GM12878 (cell line): ENCODE data around the gene SLC25A48. TPM values are rescaled to one million over a fixed set of nuclear protein-coding genes. Genes with fewer than 3 reads are reported as not detected.

ENCODE experiments used
- ATAC-seq: fragments of 200-7000 bp; cut with Tn5 transposase; 3 replicates; pipeline ENCODE4 v1.9.1; 2020; ENCODE audit warnings: mild to moderate bottlenecking, moderate library complexity
- BruUV-seq: library from RNA; stranded (reverse); fragments of 400-500 nt; replicated peaks from 2 replicates; lab custom pipeline; 2021; lab: Mats Ljungman, UMichigan
- CTCF ChIA-PET: fragments of 300-600 bp; sonication (Branson Sonifier 250); formaldehyde crosslinking; extraction: SDS; loops from one replicate; lab custom pipeline; 2021; ENCODE audit warnings: inconsistent platforms; lab: Yijun Ruan, JAX
- POLR2A ChIA-PET: fragments of 350-600 bp; formaldehyde crosslinking; extraction: SDS; loops from one replicate; lab custom pipeline; 2021; ENCODE audit warnings: inconsistent platforms; lab: Charles Lee
- RAD21 ChIA-PET: fragments of 300-600 bp; sonication (Branson Sonifier 250); formaldehyde crosslinking; loops from one replicate; lab custom pipeline; 2023; ENCODE audit warnings: antibody characterized with exemption; ENCODE audit not compliant: unreplicated experiment; lab: Charles Lee
- SMC1A ChIA-PET: fragments of 300-600 bp; sonication (Branson Sonifier 250); formaldehyde crosslinking; loops from one replicate; lab custom pipeline; 2023; ENCODE audit not compliant: unreplicated experiment, uncharacterized antibody; lab: Charles Lee
- DNase-seq: peaks from one replicate; pipeline ENCODE4 v3.0.0-alpha.2; 2011; ENCODE audit warnings: low read depth, low spot score
- FAIRE-seq: peaks from 3 replicates; lab custom pipeline; 2011; peaks lifted over from hg19 to GRCh38; lab: Jason Lieb, UNC
- H2AFZ ChIP-seq: 2 replicates; pipeline ENCODE4 v1.6.0; 2011; ENCODE audit warnings: low read depth, low read length, control low read depth; ENCODE audit not compliant: control insufficient read depth
- H3K27ac ChIP-seq: 2 replicates; pipeline ENCODE4 v1.5.1; 2011; ENCODE audit warnings: control low read depth; ENCODE audit not compliant: control insufficient read depth, insufficient read depth
- H3K27me3 ChIP-seq, 2 experiments: replicated peaks in 1 of 2; 2 replicates each; pipeline versions ENCODE4 v1.6.0 to v1.6.1; 2011; ENCODE audit warnings: low read length in 1 of 2; ENCODE audit not compliant: control insufficient read depth in 2 of 2, insufficient read depth in 2 of 2
- H3K36me3 ChIP-seq, 2 experiments: 2 replicates each; pipeline ENCODE4 v1.5.1; 2011; ENCODE audit warnings: low read length in 1 of 2; ENCODE audit not compliant: control insufficient read depth in 2 of 2, insufficient read depth in 2 of 2
- H3K4me1 ChIP-seq: 2 replicates; pipeline ENCODE4 v1.6.1; 2011; ENCODE audit warnings: mild to moderate bottlenecking, low read length, moderate library complexity, mixed read lengths; ENCODE audit not compliant: control insufficient read depth, insufficient read depth
- H3K4me2 ChIP-seq: 2 replicates; pipeline ENCODE4 v1.6.0; 2011; ENCODE audit warnings: control low read depth; ENCODE audit not compliant: control insufficient read depth, insufficient read depth
- H3K4me3 ChIP-seq: fragments of 200-600 bp; sonication (generic); 2 replicates; pipeline ENCODE4 v1.5.1; 2016
- H3K79me2 ChIP-seq: 2 replicates; pipeline ENCODE4 v1.6.0; 2011; ENCODE audit warnings: low read length; ENCODE audit not compliant: control insufficient read depth, insufficient read depth
- H3K9ac ChIP-seq: 2 replicates; pipeline ENCODE4 v1.8.0; 2011; ENCODE audit warnings: low read length, control low read depth, mixed read lengths; ENCODE audit not compliant: control insufficient read depth, insufficient read depth
- H3K9me3 ChIP-seq: replicated peaks from 3 replicates; pipeline ENCODE4 v1.5.1; 2011; ENCODE audit warnings: mild to moderate bottlenecking, low read length; ENCODE audit not compliant: control insufficient read depth, insufficient read depth
- H4K20me1 ChIP-seq: 2 replicates; pipeline ENCODE4 v1.6.0; 2011; ENCODE audit not compliant: control insufficient read depth, insufficient read depth
- BACH1 ChIP-seq: fragments of 450-650 bp; IDR thresholded peaks from 2 replicates; pipeline ENCODE4 v1.6.1; 2017; ENCODE audit warnings: mild to moderate bottlenecking, borderline replicate concordance
- BMI1 ChIP-seq: fragments of 450-650 bp; IDR thresholded peaks from 2 replicates; pipeline ENCODE4 v1.6.1; 2016; ENCODE audit warnings: mild to moderate bottlenecking, moderate library complexity, borderline replicate concordance
- CBX3 ChIP-seq: fragments of 200-600 bp; sonication (generic); IDR thresholded peaks from 2 replicates; pipeline ENCODE4 v1.6.1; 2016; ENCODE audit warnings: low read depth, borderline replicate concordance
- CREM ChIP-seq: IDR thresholded peaks from 2 replicates; pipeline ENCODE4 v1.6.1; 2014; ENCODE audit warnings: antibody characterized with exemption, low read depth
- EZH2 ChIP-seq: IDR thresholded peaks from 2 replicates; pipeline ENCODE4 v1.6.1; 2012; ENCODE audit warnings: low read depth, mild to moderate bottlenecking, control low read depth, inconsistent platforms, low read length, borderline replicate concordance; ENCODE audit not compliant: control insufficient read depth
- HDAC2 ChIP-seq: fragments of 200-600 bp; sonication (generic); IDR thresholded peaks from 2 replicates; pipeline ENCODE4 v1.6.1; 2017
- KDM1A ChIP-seq: fragments of 200-600 bp; sonication (generic); IDR thresholded peaks from 2 replicates; pipeline ENCODE4 v1.6.1; 2016; ENCODE audit warnings: borderline replicate concordance
- PAX5 ChIP-seq: IDR thresholded peaks from 2 replicates; pipeline ENCODE4 v1.6.1; 2011; ENCODE audit warnings: low read depth, low read length, borderline replicate concordance
- POLR2AphosphoS5 ChIP-seq: IDR thresholded peaks from 2 replicates; pipeline ENCODE4 v1.6.1; 2011; ENCODE audit warnings: mild to moderate bottlenecking, low read length, inconsistent platforms
- RAD21 ChIP-seq: IDR thresholded peaks from 2 replicates; pipeline ENCODE4 v1.6.1; 2011; ENCODE audit warnings: mild to moderate bottlenecking, low read depth, low read length, moderate library complexity; ENCODE audit not compliant: insufficient read depth
- RB1 ChIP-seq: fragments of 450-650 bp; formaldehyde crosslinking; IDR thresholded peaks from 2 replicates; pipeline ENCODE4 v1.6.1; 2017; ENCODE audit warnings: mild to moderate bottlenecking, borderline replicate concordance
- RUNX3 ChIP-seq: IDR thresholded peaks from 2 replicates; pipeline ENCODE4 v1.6.1; 2012; ENCODE audit warnings: low read length, inconsistent platforms
- SKIL ChIP-seq: fragments of 450-650 bp; IDR thresholded peaks from 2 replicates; pipeline ENCODE4 v1.6.1; 2017; ENCODE audit warnings: mild to moderate bottlenecking, low read depth, inconsistent platforms; ENCODE audit not compliant: poor library complexity, severe bottlenecking
- SREBF2 ChIP-seq: IDR thresholded peaks from 2 replicates; pipeline ENCODE4 v1.6.1; 2012; ENCODE audit warnings: mild to moderate bottlenecking, low read length
- STAT3 ChIP-seq: IDR thresholded peaks from 2 replicates; pipeline ENCODE4 v1.6.1; 2011; ENCODE audit warnings: low read depth, low read length, improper control_type of control experiment
- TAF1 ChIP-seq: IDR thresholded peaks from 2 replicates; pipeline ENCODE4 v1.6.1; 2011; ENCODE audit warnings: mild to moderate bottlenecking, low read depth, low read length, borderline replicate concordance
- YBX1 ChIP-seq: fragments of 450-650 bp; IDR thresholded peaks from 2 replicates; pipeline ENCODE4 v1.6.1; 2016; ENCODE audit warnings: antibody characterized with exemption
- ZNF217 ChIP-seq: fragments of 450-650 bp; IDR thresholded peaks from 2 replicates; pipeline ENCODE4 v1.6.1; 2017; ENCODE audit warnings: antibody characterized with exemption, mild to moderate bottlenecking
- WGBS: methylation state at CpG from one replicate; pipeline ENCODE4 v1.1.6; 2016; ENCODE audit warnings: low lambda C conversion rate; ENCODE audit not compliant: insufficient replicate concordance, insufficient coverage; ENCODE audit errors: missing lambda C conversion rate; 5-methylcytosine and 5-hydroxymethylcytosine counted together
- in situ Hi-C: fragments of 300-500 bp; cut with MboI; formaldehyde crosslinking; loops from 9 replicates; pipeline ENCODE4 v1.14.3; 2018; ENCODE audit warnings: mixed read lengths
- intact Hi-C: fragments of 100-400 bp; cut with micrococcal nuclease; formaldehyde crosslinking; loops from one replicate; pipeline ENCODE4 v1.14.2; 2022; ENCODE audit not compliant: unreplicated experiment
- polyA plus RNA-seq, 11 experiments: library from polyadenylated mRNA; depleted of rRNA in 4 of 11; unstranded in 6 of 11; stranded (reverse) in 5 of 11; fragments of >200 nt; fragmentation: Nextera tagmentation in 4 of 11; fragmentation: Illumina TruSeq in 1 of 11; extraction: Ambion mirVana in 4 of 11; extraction: Trizol in 1 of 11; gene quantifications; 1 replicate in 1 of 11; 2 replicates in 10 of 11; pipeline versions ENCODE4 v1.2.1 to v1.2.3, GENCODE V29; 2011 to 2016; ENCODE audit warnings: inconsistent platforms in 2 of 11, missing spikeins in 2 of 11, low read depth in 1 of 11
- total RNA-seq, 4 experiments: library from RNA; depleted of rRNA in 3 of 4; stranded (reverse); fragments of >200 nt in 3 of 4; fragmentation: Illumina TruSeq in 1 of 4; extraction: Trizol in 1 of 4; gene quantifications; 2 replicates each; pipeline versions ENCODE4 v1.2.1 to v1.2.3, GENCODE V29; 2013 to 2021
- TF ChIP-seq, protein P1 (sequence below): fragments of 150-350 bp; IDR thresholded peaks from 2 replicates; pipeline ENCODE4 v1.6.1; 2014; ENCODE audit warnings: mild to moderate bottlenecking, low read depth, low read length

Gene SLC25A48
- total and polyA plus RNA-seq, 10 of the 15 experiments (the other 5 are each of a cell fraction or from before 2014, with no cell fraction given), result 0.06 TPM; not detected in 9

- Histone ChIP-seq H3K4me2 (no peak overlapping the region), H4K20me1 (no peaks in the 10 kb centered on the region), H3K9me3 (no peaks in the 10 kb centered on the region), H3K27me3 (peaks cover 0 to 3% of the 10 kb centered on the region in 2 experiments; a peak in 2 of 4 replicates), H3K9ac (no peak overlapping the region), H2AFZ (no peak overlapping the region), H3K4me1 (no peaks in the 10 kb centered on the region), H3K79me2 (no peaks in the 10 kb centered on the region), H3K27ac (no peak overlapping the region), H3K4me3 (no peak overlapping the region), H3K36me3 (no peaks in the 10 kb centered on the region)
- in situ Hi-C loops (no loop called here), intact Hi-C loops (no loop called here)
- no peak for TF ChIP-seq SREBF2
- TF ChIP-seq RB1, result no peak
- TF ChIP-seq STAT3, result no peak
- no peak for TF ChIP-seq BACH1
- TF ChIP-seq RAD21, result no peak
- TF ChIP-seq CREM, result no peak
- TF ChIP-seq EZH2, result no peak
- TF ChIP-seq, protein P1, sequence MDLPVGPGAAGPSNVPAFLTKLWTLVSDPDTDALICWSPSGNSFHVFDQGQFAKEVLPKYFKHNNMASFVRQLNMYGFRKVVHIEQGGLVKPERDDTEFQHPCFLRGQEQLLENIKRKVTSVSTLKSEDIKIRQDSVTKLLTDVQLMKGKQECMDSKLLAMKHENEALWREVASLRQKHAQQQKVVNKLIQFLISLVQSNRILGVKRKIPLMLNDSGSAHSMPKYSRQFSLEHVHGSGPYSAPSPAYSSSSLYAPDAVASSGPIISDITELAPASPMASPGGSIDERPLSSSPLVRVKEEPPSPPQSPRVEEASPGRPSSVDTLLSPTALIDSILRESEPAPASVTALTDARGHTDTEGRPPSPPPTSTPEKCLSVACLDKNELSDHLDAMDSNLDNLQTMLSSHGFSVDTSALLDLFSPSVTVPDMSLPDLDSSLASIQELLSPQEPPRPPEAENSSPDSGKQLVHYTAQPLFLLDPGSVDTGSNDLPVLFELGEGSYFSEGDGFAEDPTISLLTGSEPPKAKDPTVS, result no peak
- no peak for TF ChIP-seq SKIL
- no peak for TF ChIP-seq BMI1
- TF ChIP-seq HDAC2, result no peak
- TF ChIP-seq RUNX3, result no peak
- no peak for TF ChIP-seq POLR2AphosphoS5
- TF ChIP-seq PAX5, result no peak
- no peak for TF ChIP-seq CBX3
- no peak for TF ChIP-seq ZNF217
- no peak for TF ChIP-seq TAF1
- no peak for TF ChIP-seq YBX1
- TF ChIP-seq KDM1A, result no peak
- DNase-seq (no peak), FAIRE-seq (no peak), ATAC-seq (no peak)
- ChIA-PET CTCF (no interaction called here), SMC1A (no interaction called here), RAD21 (no interaction called here), POLR2A (no interaction called here)
- WGBS, result 0% methylated on average over 1 of the region's 1 CpG
- BruUV-seq, result no TSS peak
Observed at GRCh38 chr5:135823881-135824280, 10.6 kb upstream of the SLC25A48 start.
